Measurements from ENCODE around the gene MIF4GD.

DNA sequence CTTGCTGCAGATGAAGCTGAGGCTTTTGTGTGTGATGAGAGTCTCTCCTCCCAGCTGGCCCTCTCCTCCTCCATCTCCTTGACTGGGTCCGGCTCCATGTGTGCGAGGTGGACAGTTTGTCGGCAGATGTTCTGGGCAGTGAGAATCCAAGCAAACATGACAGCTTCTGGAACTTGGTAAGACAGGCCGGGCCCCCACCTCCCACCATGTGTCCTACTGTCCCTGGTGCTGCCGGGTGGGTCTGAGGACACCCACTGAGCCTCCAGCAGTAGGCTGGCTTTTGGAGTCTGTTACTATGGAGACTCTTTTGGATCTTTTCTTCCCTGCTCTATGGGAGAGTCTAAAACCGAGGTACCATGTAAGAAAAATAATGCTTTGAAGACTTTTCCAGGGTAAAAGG is 52.9 kb downstream of the MIF4GD start:
- TF ChIP-seq CTCF (IDR thresholded peaks at IDR 0.05) (no peak), EZH2 (IDR thresholded peaks at IDR 0.05; ENCODE audit: borderline replicate concordance, insufficient read depth, low read depth, low read length, poor library complexity, severe bottlenecking) (no peak)

Data from B cell (primary cell).